Raji (cell line): ENCODE data around the gene SLC7A6.
A peak's percentile ranks its signal among the peaks of the same experiment; 100 is the strongest.

Source experiments
- POLR2A ChIP-seq: IDR thresholded peaks from 2 replicates; pipeline ENCODE4 v1.6.1; 2011; ENCODE audit warnings: low read depth, low read length, control low read depth; ENCODE audit not compliant: insufficient read depth

SLC7A6 gene

DNA sequence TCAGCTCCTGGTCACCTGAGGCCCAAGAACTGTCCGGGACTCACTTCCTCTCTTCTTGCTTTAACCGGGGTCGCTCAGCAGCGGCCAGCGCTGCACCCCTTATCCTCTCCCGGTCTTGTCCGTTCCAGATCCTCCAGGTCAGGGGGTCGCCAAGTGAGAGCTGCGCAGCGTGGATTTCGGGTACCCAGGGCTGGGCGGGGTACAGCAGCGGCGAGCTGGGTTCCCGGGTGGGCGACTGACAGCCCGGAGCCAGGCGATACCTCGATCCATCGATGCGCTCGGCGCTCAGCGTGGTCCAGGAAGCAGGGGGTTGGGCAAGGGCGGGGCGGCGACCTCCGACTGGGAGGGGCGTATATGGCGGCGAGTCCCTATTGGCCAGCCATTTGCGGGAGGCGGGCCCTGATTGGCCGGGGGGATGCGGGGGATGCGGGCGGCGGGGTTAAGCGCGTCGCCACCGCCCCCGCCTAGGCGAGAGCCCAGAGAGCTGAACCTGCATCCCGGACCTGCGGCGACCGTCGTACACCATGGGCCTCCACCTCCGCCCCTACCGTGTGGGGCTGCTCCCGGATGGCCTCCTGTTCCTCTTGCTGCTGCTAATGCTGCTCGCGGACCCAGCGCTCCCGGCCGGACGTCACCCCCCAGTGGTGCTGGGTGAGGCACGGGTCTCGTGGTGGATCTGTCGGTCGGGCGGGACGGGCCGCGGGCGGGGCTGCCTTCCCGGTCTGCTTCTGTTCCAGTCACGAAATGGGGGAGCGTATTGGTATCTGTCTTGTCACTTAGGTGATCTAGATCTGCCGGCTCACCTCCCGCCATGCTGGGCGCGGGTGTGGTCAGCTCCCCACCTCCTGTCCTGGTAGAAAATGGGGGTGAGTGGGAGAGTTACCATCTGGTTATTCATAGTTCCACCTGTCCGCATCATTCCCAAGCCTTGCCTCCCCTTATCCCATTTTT is 19.1 kb upstream of the SLC7A6 start, which contains the start of gene PLA2G15:
PLA2G15 (plus strand) TSS at position 471 of the 951 bp plus-strand sequence; CDS start at position 525, 54 bp downstream.
- peak; percentile 81 for TF ChIP-seq POLR2A

GRCh38 chr16:68246121-68246520 is 18.2 kb upstream of the SLC7A6 start:
- TF ChIP-seq POLR2A = no peak

DNA sequence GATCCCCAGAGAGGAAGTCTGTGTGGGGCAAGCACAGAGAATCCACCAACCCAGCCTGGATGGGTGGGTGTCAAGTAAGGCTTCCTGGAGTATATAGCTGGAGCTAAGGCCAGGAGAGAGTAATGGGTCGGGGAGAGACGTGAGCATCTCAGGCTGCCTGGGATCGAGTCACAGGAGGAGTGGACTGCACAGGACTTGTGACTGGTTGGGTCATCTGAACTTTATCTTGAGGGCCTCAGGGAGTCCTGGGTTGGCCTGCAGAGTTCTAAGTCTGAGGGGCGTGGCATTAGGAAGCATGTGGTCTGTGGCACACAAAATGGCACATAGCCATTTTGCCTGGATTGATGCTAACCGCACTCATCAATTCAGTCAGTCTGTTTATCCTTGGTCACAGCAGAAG is 17.7 kb upstream of the SLC7A6 start:
- no peak for TF ChIP-seq POLR2A

- TF ChIP-seq POLR2A = no peak
Measured at GRCh38 chr16:68247400-68247799, 16.9 kb upstream of the SLC7A6 start.

DNA sequence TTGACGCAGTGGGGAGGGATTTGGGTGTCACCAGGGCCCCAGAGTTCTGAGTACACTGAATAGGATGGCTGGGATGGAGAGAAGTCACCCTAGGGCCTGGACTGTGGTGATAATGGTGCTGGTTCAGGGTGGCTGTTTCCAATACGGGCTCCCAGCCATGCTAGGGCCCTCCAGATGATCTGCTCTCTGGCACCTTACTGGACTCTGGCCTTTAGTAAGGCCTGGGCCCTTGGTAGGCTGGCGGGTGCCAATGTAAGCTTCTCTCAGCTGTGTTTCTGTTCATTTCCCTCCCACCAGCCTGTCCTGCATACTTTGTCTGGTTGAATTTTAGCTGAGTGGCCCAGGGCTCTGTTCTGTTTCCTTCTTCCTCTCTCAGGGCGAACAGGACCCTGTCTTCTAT is 16.4 kb upstream of the SLC7A6 start:
- no peak for TF ChIP-seq POLR2A

DNA sequence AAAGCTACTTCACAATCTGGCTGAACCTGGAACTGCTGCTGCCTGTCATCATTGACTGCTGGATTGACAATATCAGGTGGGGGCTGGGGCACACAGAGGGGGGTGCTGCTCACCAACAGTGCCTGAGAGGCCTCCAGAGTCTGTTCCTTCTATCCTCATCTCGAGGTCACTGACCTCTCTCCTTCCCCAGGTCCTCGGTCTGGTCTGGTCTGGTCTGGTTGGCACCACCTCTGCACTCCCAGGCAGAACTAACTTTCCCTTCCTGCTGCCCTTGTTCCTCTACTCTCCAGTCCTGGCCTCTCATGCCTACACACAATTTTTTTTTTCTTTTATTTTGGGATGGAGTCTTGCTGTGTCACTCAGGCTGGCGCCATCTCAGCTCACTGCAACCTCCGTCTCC is 15.0 kb upstream of the SLC7A6 start:
- TF ChIP-seq POLR2A = no peak

DNA sequence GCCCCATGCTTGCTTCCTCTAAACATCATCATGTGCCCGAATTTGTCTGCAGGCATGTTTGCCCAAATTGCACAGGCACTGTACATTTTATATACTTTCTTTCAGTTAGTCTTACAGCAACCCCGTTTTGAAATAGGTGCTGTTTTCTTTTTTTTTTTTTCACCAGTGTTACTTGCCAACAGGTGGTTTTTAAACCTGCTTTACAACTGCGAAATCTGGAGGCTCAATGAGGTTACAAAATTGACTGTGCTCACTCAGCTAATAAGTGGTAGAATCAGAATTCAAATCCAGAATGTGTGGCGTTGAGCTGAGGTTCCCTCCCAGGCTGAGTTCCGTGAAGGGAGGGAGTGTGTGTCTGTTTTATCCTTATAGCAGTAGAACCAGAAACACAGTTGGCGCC is 13.4 kb upstream of the SLC7A6 start:
- TF ChIP-seq POLR2A = no peak

- no peak for TF ChIP-seq POLR2A
Measured at GRCh38 chr16:68251832-68252231, 12.5 kb upstream of the SLC7A6 start.

DNA sequence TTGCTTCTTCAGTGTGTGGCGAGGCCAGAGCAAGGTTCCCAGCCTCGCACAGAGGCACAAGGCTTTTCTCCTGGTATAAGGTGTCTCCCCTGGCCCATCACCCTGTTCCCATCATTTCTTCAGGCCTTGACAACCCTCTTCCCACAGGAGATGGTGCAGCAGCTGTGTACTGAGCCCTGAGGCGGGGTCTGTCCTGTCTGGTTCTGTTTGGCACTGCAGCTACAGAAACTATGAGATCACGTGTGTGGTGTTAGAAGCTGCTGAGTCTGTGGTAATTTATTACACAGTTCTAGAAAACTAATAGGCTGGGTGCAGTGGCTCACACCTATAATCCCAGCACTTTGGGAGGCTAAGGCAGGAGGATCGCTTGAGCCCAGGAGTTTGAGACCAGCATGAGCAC is 11.9 kb upstream of the SLC7A6 start:
- no peak for TF ChIP-seq POLR2A

DNA sequence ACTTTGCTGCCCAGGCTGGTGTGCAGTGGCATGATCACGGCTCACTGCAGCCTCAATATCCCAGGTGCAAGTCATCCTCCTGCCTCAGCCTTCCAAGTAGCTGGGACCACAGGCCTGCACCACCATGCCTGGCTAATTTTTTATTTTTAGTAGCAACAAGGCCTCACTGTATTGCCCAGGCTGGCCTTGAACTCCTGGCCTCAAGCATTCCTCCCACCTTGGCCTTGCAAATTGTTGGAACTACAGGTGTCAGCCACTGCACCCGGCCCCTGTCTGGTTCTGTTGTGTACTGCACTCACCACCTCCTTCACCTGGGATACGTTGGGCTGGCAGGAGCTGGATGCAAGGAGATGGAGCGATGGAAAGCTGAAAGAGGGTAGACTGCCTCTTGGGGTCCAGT is 10.6 kb upstream of the SLC7A6 start:
- TF ChIP-seq POLR2A = no peak

DNA sequence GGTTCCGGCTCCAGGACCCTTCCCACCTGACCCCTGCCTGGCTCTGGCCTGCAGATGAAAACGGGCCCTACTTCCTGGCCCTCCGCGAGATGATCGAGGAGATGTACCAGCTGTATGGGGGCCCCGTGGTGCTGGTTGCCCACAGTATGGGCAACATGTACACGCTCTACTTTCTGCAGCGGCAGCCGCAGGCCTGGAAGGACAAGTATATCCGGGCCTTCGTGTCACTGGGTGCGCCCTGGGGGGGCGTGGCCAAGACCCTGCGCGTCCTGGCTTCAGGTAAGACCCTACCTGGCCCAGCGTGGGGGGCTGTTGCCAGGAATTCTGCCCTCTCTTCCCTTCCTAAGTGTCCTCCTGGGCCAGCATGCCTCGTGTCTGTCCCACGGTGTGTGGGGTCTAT is 8.6 kb upstream of the SLC7A6 start:
- no peak for TF ChIP-seq POLR2A

GRCh38 chr16:68257251-68257905 is 6.9 kb upstream of the SLC7A6 start:
- TF ChIP-seq POLR2A = no peak

DNA sequence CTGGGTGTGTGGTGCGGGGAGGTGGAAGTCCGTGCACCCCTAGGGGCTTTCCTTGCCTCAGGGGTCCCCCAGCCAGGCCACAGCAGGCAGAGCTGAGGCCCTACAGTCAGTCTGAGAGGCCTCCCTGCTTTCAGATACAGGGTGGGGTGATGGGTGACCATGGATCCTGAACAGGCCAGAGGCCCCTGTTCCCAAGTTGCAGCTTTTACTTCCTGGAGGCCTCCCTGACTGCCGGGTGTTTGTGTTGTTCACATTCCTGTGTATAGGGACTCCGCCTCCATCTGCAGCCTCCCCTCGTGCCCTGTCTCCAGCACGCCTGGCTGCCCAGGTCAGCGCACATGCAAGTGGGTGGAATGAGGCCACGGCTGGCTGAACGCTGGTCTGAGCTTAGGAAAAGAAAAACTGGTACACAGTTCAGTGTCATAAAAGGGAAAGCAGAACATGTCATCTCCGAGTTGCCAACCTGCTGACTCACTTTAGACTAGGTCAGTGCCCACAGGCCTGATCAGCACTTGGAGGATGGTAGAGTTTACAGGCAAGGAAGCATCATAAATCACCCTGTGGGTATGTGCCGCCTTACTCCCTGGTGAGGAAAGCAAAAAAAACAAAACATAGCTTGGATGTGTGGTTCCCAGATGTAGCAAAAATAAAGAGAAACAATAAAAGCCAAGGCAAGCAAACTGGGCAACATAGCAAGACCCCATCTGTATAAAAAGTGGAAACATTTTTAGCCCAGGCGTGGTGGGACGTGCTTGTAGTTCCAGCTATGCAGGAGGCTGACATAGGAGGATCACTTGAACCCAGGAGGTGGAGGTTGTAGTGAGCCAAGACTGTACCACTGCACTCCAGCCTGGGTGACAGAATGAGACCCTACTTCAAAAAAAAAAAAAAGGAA is 6.2 kb upstream of the SLC7A6 start:
- no peak for TF ChIP-seq POLR2A

- TF ChIP-seq POLR2A = no peak
Measured at GRCh38 chr16:68259007-68259825, 5.1 kb upstream of the SLC7A6 start.
